Gastroesophageal sphincter (tissue), 4 donors: ENCODE results near the gene LAMA2. TPM values are rescaled to one million over a fixed set of nuclear protein-coding genes. Genes with fewer than 3 reads are reported as not detected.

Source experiments
- ATAC-seq: fragments of 150-250 bp; one replicate; pipeline ENCODE4 v1.9.1; 2016; ENCODE audit warnings: mild to moderate bottlenecking, moderate library complexity
- H3K27ac ChIP-seq, 4 donors: fragments of 200-600 bp; sonication (generic) in 3 of 4; 1 replicate in 3 of 4; 2 replicates in 1 of 4; pipeline ENCODE4 v1.5.1; 2016 to 2019
- H3K27me3 ChIP-seq: fragments of 200-600 bp; sonication (generic); one replicate; pipeline ENCODE4 v1.5.1; 2019
- H3K36me3 ChIP-seq, 2 donors: fragments of 200-600 bp; sonication (generic); one replicate each; pipeline ENCODE4 v1.5.1; 2019; ENCODE audit warnings: control low read depth in 1 of 2
- H3K4me1 ChIP-seq, 3 donors: fragments of 200-600 bp; sonication (generic); 1 replicate in 2 of 3; 2 replicates in 1 of 3; pipeline ENCODE4 v1.5.1; 2016 to 2019; ENCODE audit warnings: control low read depth in 2 of 3
- H3K4me3 ChIP-seq, 2 donors: fragments of 200-600 bp; sonication (generic); one replicate each; pipeline ENCODE4 v1.5.1; 2019; ENCODE audit warnings: mild to moderate bottlenecking in 1 of 2, moderate library complexity in 1 of 2
- H3K9me3 ChIP-seq, 3 donors: fragments of 200-600 bp; sonication (generic); one replicate each; pipeline ENCODE4 v1.5.1; 2017 to 2019; ENCODE audit warnings: control low read depth in 2 of 3
- EP300 ChIP-seq: sonication (generic); formaldehyde crosslinking; IDR thresholded peaks from one replicate; pipeline ENCODE4 v1.6.1; 2017; ENCODE audit warnings: antibody characterized with exemption, mild to moderate bottlenecking
- POLR2A ChIP-seq, 2 donors: fragments of 450-650 bp; IDR thresholded peaks; one replicate each; pipeline ENCODE4 v1.6.1; 2017; ENCODE audit warnings: antibody characterized with exemption in 2 of 2, mild to moderate bottlenecking in 2 of 2, moderate library complexity in 1 of 2
- POLR2AphosphoS5 ChIP-seq: sonication (generic); formaldehyde crosslinking; IDR thresholded peaks from one replicate; pipeline ENCODE4 v1.6.1; 2017; ENCODE audit warnings: antibody characterized with exemption
- WGBS, 2 donors: methylation state at CpG; one replicate each; pipeline ENCODE4 v1.1.5; 2018; ENCODE audit warnings: low coverage in 1 of 2; 5-methylcytosine and 5-hydroxymethylcytosine counted together
- total RNA-seq, 4 donors: library from RNA; depleted of rRNA; stranded (reverse); fragments of >200 nt; gene quantifications; one replicate each; pipeline ENCODE4 v1.1.0, GENCODE V29; 2016
- TF ChIP-seq, protein P1 (sequence below), 4 experiments: fragments of 200-600 bp in 2 of 4; fragments of 450-650 bp in 2 of 4; sonication (generic) in 1 of 4; IDR thresholded peaks; one replicate each; pipeline ENCODE4 v1.5.1; 2017 to 2019; ENCODE audit warnings: antibody characterized with exemption in 4 of 4, mild to moderate bottlenecking in 2 of 4, moderate library complexity in 2 of 4

LAMA2 gene
- total RNA-seq, 4 donors from 2014 or later: 103 to 199 (median 153) TPM

GRCh38 chr6:129252377-129253071, 369.6 kb downstream of the LAMA2 start:
- no peak for TF ChIP-seq POLR2AphosphoS5
- TF ChIP-seq EP300: no peak
- TF ChIP-seq, protein P1, sequence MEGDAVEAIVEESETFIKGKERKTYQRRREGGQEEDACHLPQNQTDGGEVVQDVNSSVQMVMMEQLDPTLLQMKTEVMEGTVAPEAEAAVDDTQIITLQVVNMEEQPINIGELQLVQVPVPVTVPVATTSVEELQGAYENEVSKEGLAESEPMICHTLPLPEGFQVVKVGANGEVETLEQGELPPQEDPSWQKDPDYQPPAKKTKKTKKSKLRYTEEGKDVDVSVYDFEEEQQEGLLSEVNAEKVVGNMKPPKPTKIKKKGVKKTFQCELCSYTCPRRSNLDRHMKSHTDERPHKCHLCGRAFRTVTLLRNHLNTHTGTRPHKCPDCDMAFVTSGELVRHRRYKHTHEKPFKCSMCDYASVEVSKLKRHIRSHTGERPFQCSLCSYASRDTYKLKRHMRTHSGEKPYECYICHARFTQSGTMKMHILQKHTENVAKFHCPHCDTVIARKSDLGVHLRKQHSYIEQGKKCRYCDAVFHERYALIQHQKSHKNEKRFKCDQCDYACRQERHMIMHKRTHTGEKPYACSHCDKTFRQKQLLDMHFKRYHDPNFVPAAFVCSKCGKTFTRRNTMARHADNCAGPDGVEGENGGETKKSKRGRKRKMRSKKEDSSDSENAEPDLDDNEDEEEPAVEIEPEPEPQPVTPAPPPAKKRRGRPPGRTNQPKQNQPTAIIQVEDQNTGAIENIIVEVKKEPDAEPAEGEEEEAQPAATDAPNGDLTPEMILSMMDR (IDR thresholded peaks at IDR 0.05): no peak
- TF ChIP-seq POLR2A (IDR thresholded peaks at IDR 0.05): no peak
- H3K36me3 ChIP-seq: no peaks in the 10 kb centered on the region
- H3K4me1 ChIP-seq: peaks cover 0 to 6% (median 0%) of the 10 kb centered on the region in 3 donors
- no peak overlapping the region for H3K4me3 ChIP-seq
- 46 to 57% methylated on average over 6 of the region's 6 CpGs for WGBS, 2 donors
- H3K27me3 ChIP-seq: no peaks in the 10 kb centered on the region
- no peak for ATAC-seq
- H3K27ac ChIP-seq: no peak overlapping the region
- no peaks in the 10 kb centered on the region for H3K9me3 ChIP-seq

DNA sequence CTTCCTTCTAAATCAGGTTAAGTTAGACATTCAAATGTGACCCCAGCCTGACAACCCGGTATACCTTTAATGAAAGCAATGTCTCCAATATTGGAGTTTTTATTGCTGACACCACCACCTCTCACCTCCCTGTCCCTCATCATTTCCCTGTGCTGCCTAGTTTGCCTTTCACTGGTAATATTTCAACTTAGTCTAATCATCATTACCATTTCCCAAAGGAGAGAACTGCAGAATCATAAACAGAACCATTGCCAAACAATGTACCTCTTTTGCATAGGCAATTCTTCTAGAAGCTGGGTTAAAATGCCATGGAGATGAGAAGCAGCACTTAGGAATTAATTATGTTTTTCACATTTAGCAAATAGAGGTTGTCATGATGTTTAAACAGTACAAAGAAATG, 370.3 kb downstream of the LAMA2 start:
- Histone ChIP-seq H3K9me3 (no peaks in the 10 kb centered on the region), H3K36me3 (no peaks in the 10 kb centered on the region), H3K4me3 (no peak overlapping the region), H3K4me1 (peaks cover 0 to 6% (median 0%) of the 10 kb centered on the region in 3 donors), H3K27ac (no peak overlapping the region), H3K27me3 (no peaks in the 10 kb centered on the region)
- ATAC-seq: no peak
- WGBS, 2 donors: 50 to 56% methylated on average over 1 of the region's 1 CpG
- no peak for TF ChIP-seq POLR2AphosphoS5
- no peak for TF ChIP-seq POLR2A (IDR thresholded peaks at IDR 0.05)
- no peak for TF ChIP-seq EP300
- TF ChIP-seq, protein P1 (IDR thresholded peaks at IDR 0.05): no peak

GRCh38 chr6:129253727-129254126, 370.8 kb downstream of the LAMA2 start:
- Histone ChIP-seq H3K36me3 (no peaks in the 10 kb centered on the region), H3K9me3 (no peaks in the 10 kb centered on the region), H3K4me1 (peaks cover 0 to 6% (median 0%) of the 10 kb centered on the region in 3 donors), H3K4me3 (no peak overlapping the region), H3K27ac (no peak overlapping the region), H3K27me3 (no peaks in the 10 kb centered on the region)
- ATAC-seq: no peak
- 81 to 84% methylated on average over 5 of the region's 6 CpGs for WGBS, 2 donors
- TF ChIP-seq POLR2A (IDR thresholded peaks at IDR 0.05) (no peak), POLR2AphosphoS5 (no peak), EP300 (no peak)
- TF ChIP-seq, protein P1 (IDR thresholded peaks at IDR 0.05): no peak

- Histone ChIP-seq H3K4me1 (no peaks in the 10 kb centered on the region), H3K36me3 (no peaks in the 10 kb centered on the region), H3K9me3 (no peaks in the 10 kb centered on the region), H3K27me3 (no peaks in the 10 kb centered on the region), H3K27ac (no peak overlapping the region), H3K4me3 (no peak overlapping the region)
- ATAC-seq: no peak
- TF ChIP-seq POLR2A (IDR thresholded peaks at IDR 0.05) (no peak), EP300 (no peak), POLR2AphosphoS5 (no peak)
- TF ChIP-seq, protein P1 (IDR thresholded peaks at IDR 0.05): no peak
Observed at GRCh38 chr6:129257196-129257595, 374.3 kb downstream of the LAMA2 start.

- no peak for ATAC-seq
- no peak overlapping the region for H3K27ac ChIP-seq
Observed at GRCh38 chr6:129262661-129263060, 379.7 kb downstream of the LAMA2 start.

More at GRCh38 chr6:129262661-129263060, 379.7 kb downstream of the LAMA2 start:
- WGBS, 2 donors: 21 to 38% methylated on average over 1 of the region's 1 CpG
- H3K27me3 ChIP-seq: no peaks in the 10 kb centered on the region
- no peak overlapping the region for H3K4me3 ChIP-seq
- H3K36me3 ChIP-seq: no peaks in the 10 kb centered on the region
- H3K4me1 ChIP-seq: no peaks in the 10 kb centered on the region
- no peaks in the 10 kb centered on the region for H3K9me3 ChIP-seq
- TF ChIP-seq EP300: no peak
- TF ChIP-seq POLR2A (IDR thresholded peaks at IDR 0.05): no peak
- TF ChIP-seq, protein P1 (IDR thresholded peaks at IDR 0.05): no peak
